Parathyroid adenoma (tissue), 2 donors: Measurements from ENCODE around the gene CPEB1.

Experiments used
- H2AFZ ChIP-seq: fragments of 300-600 bp; sonication (generic); one replicate; pipeline ENCODE4 v1.7.0; 2017; ENCODE audit warnings: antibody characterized with exemption, mild to moderate bottlenecking
- H3K27ac ChIP-seq: fragments of 300-600 bp; sonication (generic); one replicate; pipeline ENCODE4 v1.7.0; 2017
- H3K27me3 ChIP-seq: fragments of 300-600 bp; sonication (generic); one replicate; pipeline ENCODE4 v1.7.0; 2017; ENCODE audit warnings: low read length; ENCODE audit not compliant: control insufficient read depth, insufficient read depth
- H3K36me3 ChIP-seq: fragments of 300-600 bp; sonication (generic); one replicate; pipeline ENCODE4 v1.7.0; 2017; ENCODE audit warnings: low read length; ENCODE audit not compliant: control insufficient read depth, insufficient read depth
- H3K4me1 ChIP-seq: fragments of 300-600 bp; sonication (generic); one replicate; pipeline ENCODE4 v1.7.0; 2017; ENCODE audit warnings: control low read depth
- H3K4me2 ChIP-seq: fragments of 300-600 bp; sonication (generic); one replicate; pipeline ENCODE4 v1.7.0; 2017; ENCODE audit warnings: low read length
- H3K4me3 ChIP-seq: fragments of 300-600 bp; sonication (generic); one replicate; pipeline ENCODE4 v1.7.0; 2017; ENCODE audit warnings: low read depth, low read length
- H3K79me2 ChIP-seq: fragments of 300-600 bp; sonication (generic); one replicate; pipeline ENCODE4 v1.7.0; 2017; ENCODE audit warnings: control low read depth
- H3K9ac ChIP-seq: fragments of 300-600 bp; sonication (generic); one replicate; pipeline ENCODE4 v1.7.0; 2017; ENCODE audit warnings: mild to moderate bottlenecking
- H3K9me3 ChIP-seq: fragments of 300-600 bp; sonication (generic); one replicate; pipeline ENCODE4 v1.7.0; 2017; ENCODE audit warnings: low read length; ENCODE audit not compliant: control insufficient read depth
- CTCF ChIP-seq: fragments of 300-600 bp; sonication (generic); IDR thresholded peaks from one replicate; pipeline ENCODE4 v1.7.0; 2017; ENCODE audit warnings: antibody characterized with exemption, mild to moderate bottlenecking
- donor health status: primary hyperparathyroidism.

The CPEB1 gene

DNA sequence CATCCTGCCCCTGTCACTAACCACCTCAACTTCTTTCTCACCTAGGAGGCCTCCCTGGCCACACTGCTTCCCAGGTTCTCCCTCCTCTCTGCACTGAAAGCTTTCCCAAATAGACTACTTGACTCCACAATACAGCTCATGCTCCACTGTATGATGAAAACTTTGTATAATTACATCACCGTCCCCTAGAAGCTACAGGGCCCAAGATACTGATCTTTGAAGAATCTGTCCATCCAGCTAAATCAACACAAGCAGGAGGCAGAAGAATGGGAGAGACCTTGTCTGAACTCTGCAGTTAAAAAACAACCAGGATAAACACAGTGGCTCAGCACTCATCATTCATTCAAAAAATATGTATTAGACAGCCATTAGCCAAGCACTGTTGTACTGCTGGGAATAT is 80.5 kb downstream of the CPEB1 start:
- H2AFZ ChIP-seq = no peak overlapping the region
- H3K9me3 ChIP-seq = no peaks in the 10 kb centered on the region
- no peaks in the 10 kb centered on the region for H3K79me2 ChIP-seq
- no peak overlapping the region for H3K4me2 ChIP-seq
- no peak overlapping the region for H3K9ac ChIP-seq
- no peak for TF ChIP-seq CTCF
- no peak overlapping the region for H3K4me3 ChIP-seq
- H3K4me1 ChIP-seq = peaks cover 9% of the 10 kb centered on the region
- peak overlapping the region; percentile 39 for H3K27ac ChIP-seq
- no peaks in the 10 kb centered on the region for H3K36me3 ChIP-seq
- no peaks in the 10 kb centered on the region for H3K27me3 ChIP-seq

GRCh38 chr15:82558502-82558901 is 88.7 kb downstream of the CPEB1 start:
- no peak overlapping the region for H3K9ac ChIP-seq

GRCh38 chr15:82556315-82557035 is 90.7 kb downstream of the CPEB1 start:
- H3K79me2 ChIP-seq = no peaks in the 10 kb centered on the region
- no peak overlapping the region for H3K4me2 ChIP-seq
- no peaks in the 10 kb centered on the region for H3K27me3 ChIP-seq
- H2AFZ ChIP-seq = no peak overlapping the region
- no peak for TF ChIP-seq CTCF
- no peak overlapping the region for H3K4me3 ChIP-seq
- H3K27ac ChIP-seq = no peak overlapping the region
- no peaks in the 10 kb centered on the region for H3K4me1 ChIP-seq
- no peaks in the 10 kb centered on the region for H3K9me3 ChIP-seq
- no peak overlapping the region for H3K9ac ChIP-seq
- H3K36me3 ChIP-seq = no peaks in the 10 kb centered on the region

More at GRCh38 chr15:82558502-82558901, 88.7 kb downstream of the CPEB1 start:
- Histone ChIP-seq H3K27ac (no peak overlapping the region), H2AFZ (no peak overlapping the region), H3K9me3 (no peaks in the 10 kb centered on the region), H3K4me3 (no peak overlapping the region), H3K36me3 (no peaks in the 10 kb centered on the region), H3K79me2 (no peaks in the 10 kb centered on the region), H3K27me3 (no peaks in the 10 kb centered on the region), H3K4me2 (no peak overlapping the region), H3K4me1 (no peaks in the 10 kb centered on the region)
- TF ChIP-seq CTCF = no peak

DNA sequence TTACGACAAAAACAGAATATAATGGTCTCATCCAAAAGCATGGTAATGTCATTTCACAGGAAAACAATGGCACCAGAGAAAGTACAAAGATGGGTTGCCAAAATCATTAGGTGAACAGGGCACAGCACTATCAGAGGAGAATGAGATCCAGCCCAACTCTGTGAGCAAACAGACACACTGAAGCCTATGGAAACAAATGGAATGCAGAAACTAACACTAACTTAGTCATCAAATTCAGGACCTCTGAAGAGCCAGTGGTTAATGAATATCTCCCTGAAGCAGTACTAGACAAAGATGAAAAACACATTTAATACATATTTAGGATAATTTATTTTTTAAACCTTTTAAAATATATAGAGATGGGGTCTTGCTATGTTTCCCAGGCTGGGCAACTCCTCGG is 92.3 kb downstream of the CPEB1 start:
- no peak overlapping the region for H3K27ac ChIP-seq
- H3K9me3 ChIP-seq = no peaks in the 10 kb centered on the region
- H3K4me1 ChIP-seq = no peaks in the 10 kb centered on the region
- H2AFZ ChIP-seq = no peak overlapping the region
- H3K79me2 ChIP-seq = no peaks in the 10 kb centered on the region
- TF ChIP-seq CTCF = no peak
- no peaks in the 10 kb centered on the region for H3K27me3 ChIP-seq
- H3K4me3 ChIP-seq = no peak overlapping the region
- H3K9ac ChIP-seq = no peak overlapping the region
- no peaks in the 10 kb centered on the region for H3K36me3 ChIP-seq
- no peak overlapping the region for H3K4me2 ChIP-seq

DNA sequence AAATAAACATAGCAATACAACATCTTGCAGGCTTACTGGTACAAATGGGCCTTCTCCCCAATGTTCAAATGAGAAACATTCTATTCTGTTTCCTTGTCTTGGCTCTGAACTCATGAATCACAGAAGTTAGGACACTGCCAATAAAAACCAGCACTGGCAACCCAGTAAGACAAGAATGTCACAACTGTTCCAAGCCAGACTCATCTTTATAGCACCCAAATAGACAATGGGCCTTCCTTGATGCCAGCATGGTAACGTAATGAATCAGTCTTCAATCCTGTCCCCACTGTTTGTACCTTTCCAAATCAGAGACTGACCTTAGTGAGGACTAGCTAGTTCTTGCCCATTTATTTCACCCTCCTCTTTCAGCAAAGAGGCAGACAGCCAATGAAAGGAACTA is 92.8 kb downstream of the CPEB1 start:
- Histone ChIP-seq H3K27me3 (no peaks in the 10 kb centered on the region), H3K36me3 (no peaks in the 10 kb centered on the region), H3K79me2 (no peaks in the 10 kb centered on the region), H3K9me3 (no peaks in the 10 kb centered on the region), H3K27ac (no peak overlapping the region), H3K9ac (no peak overlapping the region), H3K4me1 (no peaks in the 10 kb centered on the region), H3K4me2 (no peak overlapping the region), H3K4me3 (no peak overlapping the region), H2AFZ (no peak overlapping the region)
- no peak for TF ChIP-seq CTCF
